Right atrium auricular region (tissue), 2 donors: ENCODE results near the gene SMYD5. TPM values are rescaled to one million over a fixed set of nuclear protein-coding genes. Genes with fewer than 3 reads are reported as not detected.

Experiments used
- DNase-seq: peaks from one replicate; pipeline ENCODE4 v3.0.0-alpha.2; 2019; ENCODE audit warnings: low spot score
- H3K27ac ChIP-seq, 2 donors: fragments of 200-600 bp; sonication (generic); 1 replicate in 1 of 2; 2 replicates in 1 of 2; pipeline ENCODE4 v1.5.1; 2016 to 2019
- H3K27me3 ChIP-seq, 2 donors: fragments of 200-600 bp; sonication (generic); one replicate each; pipeline versions ENCODE4 v1.5.1 to v1.6.0; 2017 to 2019
- H3K36me3 ChIP-seq: fragments of 200-600 bp; sonication (generic); one replicate; pipeline ENCODE4 v1.5.1; 2016
- H3K4me1 ChIP-seq, 2 donors: fragments of 200-600 bp; sonication (generic); one replicate each; pipeline versions ENCODE4 v1.5.1 to v1.6.0; 2017 to 2019
- H3K4me3 ChIP-seq, 2 donors: fragments of 200-600 bp; sonication (generic); 1 replicate in 1 of 2; 2 replicates in 1 of 2; pipeline ENCODE4 v1.5.1; 2017 to 2019; ENCODE audit warnings: mild to moderate bottlenecking in 1 of 2, moderate library complexity in 1 of 2
- H3K9me3 ChIP-seq, 2 donors: fragments of 200-600 bp; sonication (generic); one replicate each; pipeline ENCODE4 v1.5.1; 2019
- CTCF ChIP-seq, 2 donors: fragments of 200-600 bp; sonication (generic); IDR thresholded peaks; one replicate each; pipeline ENCODE4 v1.5.1; 2019; ENCODE audit warnings: antibody characterized with exemption in 2 of 2
- total RNA-seq, 2 donors: library from RNA; depleted of rRNA; stranded (reverse); fragments of >200 nt; gene quantifications; one replicate each; pipeline ENCODE4 v1.1.0, GENCODE V29; 2016

The SMYD5 gene
- total RNA-seq, 2 donors from 2014 or later = 11.4 to 12.5 TPM

DNA sequence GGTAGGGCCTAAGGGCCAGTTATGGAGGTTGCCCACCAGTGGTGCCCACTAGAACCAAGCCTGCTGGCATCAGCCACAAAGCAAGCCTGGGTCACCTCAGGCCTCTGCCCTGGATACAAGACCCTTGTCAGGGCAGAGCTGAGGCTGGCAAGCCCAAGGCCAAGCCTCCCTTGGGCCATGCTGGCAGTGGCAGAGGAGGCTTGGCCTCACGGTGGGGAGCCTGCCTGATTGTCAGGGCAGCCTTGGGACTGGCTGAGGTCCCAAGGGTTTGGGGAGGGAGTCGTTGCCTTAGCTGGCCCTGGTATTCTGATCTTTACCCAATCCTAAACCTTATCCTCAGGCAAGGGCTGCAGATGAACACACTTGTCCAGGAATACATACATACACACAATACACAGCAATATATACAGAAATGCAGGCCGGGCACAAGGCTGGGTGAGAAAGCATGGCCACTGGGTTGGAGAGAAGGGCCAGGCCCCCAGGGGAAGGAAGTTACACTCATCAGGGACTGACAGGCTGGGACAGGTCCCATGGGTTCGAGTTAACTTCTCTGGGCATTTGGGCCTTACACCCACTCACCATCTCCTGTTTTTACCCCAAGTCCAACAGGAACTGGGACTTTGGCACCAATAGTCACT lies 41.1 kb downstream of the SMYD5 start:
- Histone ChIP-seq H3K4me3 (no peak overlapping the region), H3K27me3 (no peaks in the 10 kb centered on the region), H3K27ac (no peak overlapping the region), H3K4me1 (no peaks in the 10 kb centered on the region), H3K36me3 (peaks cover 48% of the 10 kb centered on the region), H3K9me3 (no peaks in the 10 kb centered on the region)
- TF ChIP-seq CTCF (IDR thresholded peaks at IDR 0.05) = no peak
- DNase-seq = no peak

GRCh38 chr2:73255907-73256617 lies 42.0 kb downstream of the SMYD5 start:
- DNase-seq = no peak
- no peak overlapping the region for H3K4me3 ChIP-seq
- no peaks in the 10 kb centered on the region for H3K9me3 ChIP-seq
- H3K36me3 ChIP-seq = peaks cover 38% of the 10 kb centered on the region
- TF ChIP-seq CTCF (IDR thresholded peaks at IDR 0.05) = no peak
- H3K4me1 ChIP-seq = no peaks in the 10 kb centered on the region
- no peaks in the 10 kb centered on the region for H3K27me3 ChIP-seq
- no peak overlapping the region for H3K27ac ChIP-seq

GRCh38 chr2:73256618-73256922 lies 42.5 kb downstream of the SMYD5 start:
- H3K27me3 ChIP-seq = no peaks in the 10 kb centered on the region
- peaks cover 33% of the 10 kb centered on the region for H3K36me3 ChIP-seq
- no peak overlapping the region for H3K27ac ChIP-seq
- H3K4me1 ChIP-seq = no peaks in the 10 kb centered on the region
- no peaks in the 10 kb centered on the region for H3K9me3 ChIP-seq
- DNase-seq = no peak
- H3K4me3 ChIP-seq = no peak overlapping the region
- no peak for TF ChIP-seq CTCF (IDR thresholded peaks at IDR 0.05)

DNA sequence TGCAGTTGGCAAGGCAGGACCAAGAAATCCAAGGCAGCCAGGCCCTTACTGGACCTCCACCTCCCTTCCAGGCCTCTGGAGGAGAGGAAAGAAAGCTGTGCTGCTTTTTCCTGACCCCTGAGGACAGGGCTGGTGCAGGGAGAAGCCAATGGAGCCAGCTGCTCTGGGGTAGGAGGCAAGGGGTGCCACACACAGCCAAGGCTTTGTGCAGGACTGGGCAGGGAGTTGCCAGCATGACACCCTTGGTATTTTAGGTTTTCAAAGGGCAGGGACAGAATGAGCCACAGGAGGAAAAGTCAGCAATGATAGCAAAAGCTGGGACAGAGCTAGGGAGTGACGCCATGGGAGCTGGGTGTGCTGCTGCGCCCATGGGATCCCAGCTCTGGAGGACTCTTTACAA lies 43.0 kb downstream of the SMYD5 start:
- Histone ChIP-seq H3K9me3 (no peaks in the 10 kb centered on the region), H3K27ac (no peak overlapping the region), H3K4me3 (no peak overlapping the region), H3K36me3 (peaks cover 31% of the 10 kb centered on the region), H3K4me1 (no peaks in the 10 kb centered on the region), H3K27me3 (no peaks in the 10 kb centered on the region)
- no peak for DNase-seq
- TF ChIP-seq CTCF (IDR thresholded peaks at IDR 0.05) = no peak

GRCh38 chr2:73257425-73258125 lies 43.5 kb downstream of the SMYD5 start:
- Histone ChIP-seq H3K4me3 (no peak overlapping the region), H3K27ac (no peak overlapping the region), H3K27me3 (no peaks in the 10 kb centered on the region), H3K36me3 (peaks cover 25% of the 10 kb centered on the region), H3K4me1 (no peaks in the 10 kb centered on the region), H3K9me3 (no peaks in the 10 kb centered on the region)
- TF ChIP-seq CTCF (IDR thresholded peaks at IDR 0.05) = no peak
- no peak for DNase-seq
